Astrocyte of the cerebellum (primary cell): ENCODE measurements around the gene RASSF5.

Experiments
- DNase-seq: peaks from one replicate; pipeline ENCODE4 v3.0.0-alpha.2; 2011; ENCODE audit warnings: low read depth
- H3K4me3 ChIP-seq: 2 replicates; pipeline ENCODE4 v1.5.1; 2011; ENCODE audit warnings: mild to moderate bottlenecking, low read depth, low read length, moderate library complexity
- in situ Hi-C: cut with HindIII; loops from 2 replicates; pipeline ENCODE4 v1.10.0; 2017; ENCODE audit warnings: low sequenced_read_pairs
- TF ChIP-seq, protein P1 (sequence below): IDR thresholded peaks from 2 replicates; pipeline ENCODE4 v1.5.1; 2012; ENCODE audit warnings: low read length, low read depth, moderate library complexity, mild to moderate bottlenecking; ENCODE audit errors: missing control alignments

Gene RASSF5

DNA sequence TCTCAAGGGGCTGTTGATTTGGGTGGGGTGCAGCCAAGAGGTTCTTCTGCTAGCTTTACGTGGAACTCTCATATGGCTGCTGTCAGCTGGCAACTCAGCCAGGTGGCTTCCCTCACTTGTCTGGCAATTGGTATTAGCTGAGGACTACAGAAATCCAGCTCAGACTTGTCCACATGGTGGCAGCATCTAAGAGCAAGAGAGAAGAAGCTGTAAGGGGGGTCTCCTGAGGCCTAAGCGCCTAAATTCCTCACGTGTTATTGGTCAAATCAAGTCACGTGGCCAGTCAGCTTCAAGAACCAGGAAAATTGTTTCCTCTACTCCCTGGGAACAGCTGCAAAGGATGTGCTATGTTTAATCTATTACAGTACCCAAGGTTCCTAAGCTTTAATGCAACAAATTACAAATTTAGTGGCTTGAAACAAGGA is 123.8 kb downstream of the RASSF5 start:
- in situ Hi-C loops, result loop anchor here (5.0 kb wide), 2 partner anchors 76 to 286 kb away; no protein-coding TSS in a partner anchor
- no peak overlapping the region for H3K4me3 ChIP-seq
- TF ChIP-seq, protein P1, sequence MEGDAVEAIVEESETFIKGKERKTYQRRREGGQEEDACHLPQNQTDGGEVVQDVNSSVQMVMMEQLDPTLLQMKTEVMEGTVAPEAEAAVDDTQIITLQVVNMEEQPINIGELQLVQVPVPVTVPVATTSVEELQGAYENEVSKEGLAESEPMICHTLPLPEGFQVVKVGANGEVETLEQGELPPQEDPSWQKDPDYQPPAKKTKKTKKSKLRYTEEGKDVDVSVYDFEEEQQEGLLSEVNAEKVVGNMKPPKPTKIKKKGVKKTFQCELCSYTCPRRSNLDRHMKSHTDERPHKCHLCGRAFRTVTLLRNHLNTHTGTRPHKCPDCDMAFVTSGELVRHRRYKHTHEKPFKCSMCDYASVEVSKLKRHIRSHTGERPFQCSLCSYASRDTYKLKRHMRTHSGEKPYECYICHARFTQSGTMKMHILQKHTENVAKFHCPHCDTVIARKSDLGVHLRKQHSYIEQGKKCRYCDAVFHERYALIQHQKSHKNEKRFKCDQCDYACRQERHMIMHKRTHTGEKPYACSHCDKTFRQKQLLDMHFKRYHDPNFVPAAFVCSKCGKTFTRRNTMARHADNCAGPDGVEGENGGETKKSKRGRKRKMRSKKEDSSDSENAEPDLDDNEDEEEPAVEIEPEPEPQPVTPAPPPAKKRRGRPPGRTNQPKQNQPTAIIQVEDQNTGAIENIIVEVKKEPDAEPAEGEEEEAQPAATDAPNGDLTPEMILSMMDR, result peak; percentile 66
- DNase-seq, result peak; percentile 78

DNA sequence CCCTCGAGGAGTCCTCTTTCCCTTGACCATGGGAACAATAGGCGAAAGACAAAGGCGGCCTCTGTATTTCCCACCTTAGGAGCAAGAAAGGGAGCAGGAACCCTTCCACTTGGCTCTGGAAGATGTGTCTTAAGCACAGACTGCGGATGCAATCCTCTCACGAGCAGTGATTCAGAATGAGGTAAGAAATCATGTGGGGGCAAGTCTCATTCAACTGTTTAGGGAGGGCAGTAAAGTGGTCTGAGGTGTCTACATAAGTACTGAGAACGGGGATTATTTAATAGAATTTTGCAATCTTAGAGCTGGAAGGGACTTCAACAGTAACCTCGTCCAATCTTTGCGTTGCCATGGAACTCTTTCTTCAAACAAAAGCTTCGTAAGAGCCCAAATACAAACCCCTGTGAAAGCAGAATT is 126.4 kb downstream of the RASSF5 start:
- TF ChIP-seq, protein P1, result no peak
- no peak overlapping the region for H3K4me3 ChIP-seq
- peak; percentile 42 for DNase-seq
- in situ Hi-C loops, result loop anchor here (5.0 kb wide), 2 partner anchors 74 to 284 kb away; no protein-coding TSS in a partner anchor

DNA sequence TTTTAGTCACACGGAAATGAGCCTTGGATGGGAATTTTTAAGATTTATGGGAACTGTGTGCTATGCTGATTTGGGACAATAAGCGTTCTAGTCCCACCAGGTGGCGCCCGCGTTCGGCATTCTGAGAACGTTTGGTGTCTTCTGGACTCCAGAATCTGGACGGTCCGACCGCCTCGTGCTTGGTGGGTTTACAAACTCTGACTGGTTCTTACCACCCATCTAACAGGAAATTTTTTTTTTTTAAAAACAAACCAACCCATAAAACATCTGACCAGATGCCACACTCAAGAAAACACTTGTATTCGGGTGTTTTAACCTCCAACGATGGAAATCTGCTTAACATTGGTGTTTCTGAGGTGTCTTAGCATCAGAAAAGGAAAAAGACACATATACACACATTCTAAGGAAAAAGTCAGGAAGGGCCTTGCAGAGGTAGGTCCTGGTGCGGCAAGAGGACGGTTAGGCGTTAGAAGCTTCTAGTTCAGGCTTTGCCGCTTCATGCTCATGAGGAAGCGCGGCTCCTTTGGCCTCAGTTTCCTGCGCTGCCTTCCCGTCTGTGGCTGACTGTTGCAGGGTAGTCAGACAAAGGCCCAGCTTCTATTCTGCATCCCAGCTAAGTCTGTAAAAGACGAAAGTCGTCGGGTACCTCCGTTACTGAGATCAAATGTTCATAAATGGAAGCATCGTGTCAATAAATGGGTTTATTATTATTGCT is 127.2 kb downstream of the RASSF5 start:
- TF ChIP-seq, protein P1, result peak; percentile 81
- DNase-seq, result peak; percentile 75
- in situ Hi-C loops, result loop anchor here (5.0 kb wide), 2 partner anchors 73 to 283 kb away; no protein-coding TSS in a partner anchor
- H3K4me3 ChIP-seq, result peak overlapping the region; percentile 85

DNA sequence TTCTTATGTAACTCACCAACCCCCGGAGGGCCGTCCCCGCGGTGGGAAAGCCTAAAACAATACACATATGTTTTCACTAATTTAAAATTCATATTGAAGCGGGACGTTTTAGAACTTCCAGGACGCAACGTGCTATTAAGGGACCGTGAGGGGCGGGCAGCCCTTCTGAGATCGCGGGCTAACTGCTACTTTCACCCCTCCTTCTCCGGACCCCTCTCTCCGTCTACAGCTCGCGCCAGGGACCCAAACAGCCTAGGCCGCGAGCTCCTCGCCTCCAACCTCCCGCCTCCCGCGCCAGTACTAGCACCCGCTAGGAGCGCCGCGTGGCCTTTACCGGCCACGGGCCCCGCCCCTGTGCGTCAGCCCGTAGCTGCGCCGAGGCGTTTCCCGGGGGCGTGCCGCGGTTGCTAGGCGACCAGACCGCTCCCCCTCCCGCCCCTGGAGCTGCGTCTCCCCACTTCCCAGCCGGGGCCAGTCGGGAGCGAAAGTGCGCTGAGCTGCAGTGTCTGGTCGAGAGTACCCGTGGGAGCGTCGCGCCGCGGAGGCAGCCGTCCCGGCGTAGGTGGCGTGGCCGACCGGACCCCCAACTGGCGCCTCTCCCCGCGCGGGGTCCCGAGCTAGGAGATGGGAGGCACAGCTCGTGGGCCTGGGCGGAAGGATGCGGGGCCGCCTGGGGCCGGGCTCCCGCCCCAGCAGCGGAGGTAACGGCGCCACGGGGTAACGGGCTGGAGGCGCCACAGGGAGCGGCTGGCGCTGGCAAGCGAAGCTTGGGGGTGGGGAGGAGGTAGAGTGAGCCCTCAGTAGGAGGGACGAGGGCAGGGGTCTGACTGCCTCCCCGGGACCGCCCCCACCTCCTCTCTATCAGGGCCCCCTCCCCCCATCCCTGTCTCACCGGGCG is 128.0 kb downstream of the RASSF5 start, which contains the start of gene DYRK3:
TSS of gene DYRK3 (plus strand) at position 457 of the 898 bp plus-strand sequence. CDS start at position 625, 168 bp downstream.
- in situ Hi-C loops, result no loop called here
- DNase-seq, result peak; percentile 70
- TF ChIP-seq, protein P1, result no peak
- peak within 1 kb of the TSS; percentile 85 for H3K4me3 ChIP-seq

DNA sequence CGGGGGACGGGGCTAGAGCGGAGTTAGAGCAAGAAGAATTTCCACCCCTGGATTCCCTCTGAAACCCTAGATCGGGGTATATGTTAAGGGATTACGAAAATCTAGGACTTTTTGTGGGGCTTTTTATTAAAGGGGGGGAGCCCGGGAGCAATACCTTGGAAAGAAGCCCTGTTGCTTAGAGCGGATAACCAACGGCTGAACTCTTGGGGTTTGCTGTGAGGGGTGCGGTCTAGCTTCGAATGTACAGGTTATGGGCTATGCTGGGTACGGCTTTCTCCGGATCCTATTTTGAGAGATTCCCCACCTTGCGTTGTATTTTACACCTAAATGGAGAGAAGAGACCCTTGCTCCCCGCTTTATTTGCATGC is 128.6 kb downstream of the RASSF5 start:
- peak overlapping the region; percentile 85 for H3K4me3 ChIP-seq
- TF ChIP-seq, protein P1, result no peak
- no peak for DNase-seq
- in situ Hi-C loops, result no loop called here

DNA sequence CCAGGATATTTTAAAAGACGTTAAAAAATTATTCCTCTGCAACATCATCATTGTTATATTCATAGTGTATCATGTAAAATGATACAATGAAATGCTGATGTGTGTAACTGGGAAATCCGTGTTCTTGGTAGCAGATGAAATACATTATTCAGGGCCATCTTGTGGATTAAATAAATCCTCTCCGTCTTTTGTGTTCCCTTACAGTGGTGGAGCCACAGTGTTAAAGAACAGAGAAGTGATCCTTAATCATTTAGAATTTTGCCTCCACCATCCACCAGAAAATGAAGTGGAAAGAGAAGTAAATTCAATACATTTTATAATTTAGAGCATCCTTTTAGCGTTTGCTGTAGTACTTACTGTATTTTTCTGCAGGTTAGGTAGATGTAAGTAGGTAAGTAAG is 129.3 kb downstream of the RASSF5 start:
- TF ChIP-seq, protein P1, result no peak
- DNase-seq, result no peak
- in situ Hi-C loops, result no loop called here
- peak overlapping the region; percentile 4 for H3K4me3 ChIP-seq
